Tibial artery (tissue), 4 donors: ENCODE results near the gene RPL13.

Experiments
- DNase-seq, 2 donors: peaks; one replicate each; pipeline ENCODE4 v3.0.0-alpha.2; 2019
- H3K27ac ChIP-seq, 2 donors: fragments of 200-600 bp; sonication (generic) in 1 of 2; 1 replicate in 1 of 2; 2 replicates in 1 of 2; pipeline ENCODE4 v1.5.1; 2018 to 2019; ENCODE audit warnings: mild to moderate bottlenecking in 1 of 2
- H3K27me3 ChIP-seq, 2 donors: fragments of 200-600 bp; sonication (generic) in 1 of 2; one replicate each; pipeline versions ENCODE4 v1.5.1 to v1.6.0; 2016 to 2019
- H3K36me3 ChIP-seq, 3 donors: fragments of 200-600 bp; sonication (generic) in 2 of 3; one replicate each; pipeline ENCODE4 v1.5.1; 2016 to 2019; ENCODE audit warnings: mild to moderate bottlenecking in 2 of 3
- H3K4me1 ChIP-seq, 4 donors: fragments of 200-600 bp; sonication (generic) in 2 of 4; 1 replicate in 3 of 4; 2 replicates in 1 of 4; pipeline ENCODE4 v1.5.1; 2016 to 2019
- H3K4me3 ChIP-seq, 2 donors: fragments of 200-600 bp; sonication (generic) in 1 of 2; 1 replicate in 1 of 2; 2 replicates in 1 of 2; pipeline ENCODE4 v1.5.1; 2018 to 2019; ENCODE audit warnings: mild to moderate bottlenecking in 2 of 2
- H3K9me3 ChIP-seq, 3 donors: fragments of 200-600 bp; sonication (generic) in 1 of 3; one replicate each; pipeline ENCODE4 v1.5.1; 2016 to 2019
- CTCF ChIP-seq, 2 experiments: fragments of 200-600 bp in 1 of 2; fragments of 450-650 bp in 1 of 2; IDR thresholded peaks; one replicate each; pipeline ENCODE4 v1.5.1; 2017 to 2019; ENCODE audit warnings: antibody characterized with exemption in 2 of 2, mild to moderate bottlenecking in 1 of 2, moderate library complexity in 1 of 2
- intact Hi-C: fragments of 100-400 bp; cut with DNase I; formaldehyde crosslinking; loops from one replicate; pipeline ENCODE4 v1.15.0; 2023; ENCODE audit warnings: low total_unique reads

The RPL13 gene

DNA sequence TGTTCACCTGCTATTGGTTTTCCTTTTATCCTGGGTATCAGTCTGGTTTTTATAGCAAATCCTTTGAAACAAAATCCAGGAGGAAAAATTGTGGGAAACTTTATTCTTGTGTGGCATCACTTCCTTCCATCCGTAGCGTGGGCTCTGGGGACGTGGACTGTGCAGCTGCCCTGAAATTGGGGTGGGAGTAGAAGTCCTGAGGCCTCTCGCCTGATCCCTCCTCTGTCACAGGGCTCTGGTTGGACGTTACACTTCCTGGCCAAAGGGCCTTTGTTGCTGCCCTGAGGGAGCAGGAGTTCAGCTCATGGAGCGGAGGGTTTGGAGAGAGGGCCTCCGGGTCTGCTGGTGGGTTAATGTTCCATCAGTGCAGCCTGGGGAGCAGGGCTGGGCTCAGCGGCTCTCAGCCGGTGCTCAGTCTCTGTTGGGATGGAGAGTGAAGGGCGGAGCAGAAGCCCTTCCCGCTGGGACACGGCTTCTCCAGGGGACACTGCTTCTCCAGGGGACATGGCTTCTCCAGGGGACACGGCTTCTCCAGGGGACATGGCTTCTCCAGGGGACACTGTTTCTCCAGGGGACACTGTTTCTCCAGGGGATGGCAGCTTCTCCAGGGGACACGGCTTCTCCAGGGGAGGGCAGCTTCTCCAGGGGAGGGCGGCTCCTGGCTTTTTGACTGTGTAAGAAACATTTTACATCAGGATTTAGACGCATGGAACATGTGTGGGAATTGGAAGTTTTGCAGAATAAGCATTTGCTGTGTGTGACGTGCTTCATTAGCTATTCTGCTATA, 15.2 kb upstream of the RPL13 start:
- Histone ChIP-seq H3K9me3 (no peaks in the 10 kb centered on the region), H3K4me3 (no peak overlapping the region), H3K36me3 (peaks cover 52 to 100% (median 83%) of the 10 kb centered on the region in 3 donors), H3K4me1 (no peaks in the 10 kb centered on the region), H3K27me3 (no peaks in the 10 kb centered on the region), H3K27ac (no peak overlapping the region)
- TF ChIP-seq CTCF (IDR thresholded peaks at IDR 0.05): no peak
- intact Hi-C loops: no loop called here
- DNase-seq: no peak

DNA sequence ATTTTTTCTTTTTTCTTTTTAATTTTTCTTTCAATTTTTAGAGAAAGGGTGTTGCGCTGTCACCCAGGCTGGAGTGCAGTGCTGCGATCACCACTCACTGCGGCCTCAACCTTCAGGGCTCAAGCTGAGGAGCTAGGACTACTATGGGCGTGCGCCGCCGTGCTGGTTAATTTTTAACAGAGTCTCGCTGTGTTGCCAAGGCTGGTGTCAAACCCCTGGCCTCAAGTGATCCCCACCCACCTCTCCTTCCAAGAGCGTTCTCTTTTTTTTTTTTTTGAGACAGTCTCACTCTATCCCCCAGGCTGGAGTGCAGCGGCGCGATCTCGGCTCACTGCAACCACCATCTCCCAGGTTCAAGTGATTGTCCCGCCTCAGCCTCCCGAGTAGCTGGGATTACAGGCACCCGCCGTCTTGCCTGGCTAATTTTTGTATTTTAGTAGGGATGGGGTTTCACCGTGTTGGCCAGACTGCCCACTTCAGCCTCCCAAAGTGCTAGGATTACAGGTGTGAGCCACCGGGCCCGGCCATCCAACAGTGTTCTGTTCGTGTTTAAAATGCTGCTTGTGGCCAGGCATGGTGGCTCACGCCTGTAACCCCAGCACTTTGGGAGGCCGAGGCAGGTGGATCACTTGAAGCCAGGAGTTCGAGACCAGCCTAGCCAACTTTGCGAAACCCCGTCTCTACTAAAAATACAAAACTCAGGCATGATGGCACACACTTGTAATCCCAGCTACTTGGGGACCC, 14.5 kb upstream of the RPL13 start:
- H3K27me3 ChIP-seq: no peaks in the 10 kb centered on the region
- no peak overlapping the region for H3K4me3 ChIP-seq
- no peak for DNase-seq
- peaks cover 58 to 100% (median 85%) of the 10 kb centered on the region in 3 donors for H3K36me3 ChIP-seq
- no peak for TF ChIP-seq CTCF (IDR thresholded peaks at IDR 0.05)
- no peaks in the 10 kb centered on the region for H3K4me1 ChIP-seq
- no peaks in the 10 kb centered on the region for H3K9me3 ChIP-seq
- intact Hi-C loops: no loop called here
- H3K27ac ChIP-seq: no peak overlapping the region

- no peak for DNase-seq
- intact Hi-C loops: no loop called here
- no peak overlapping the region for H3K27ac ChIP-seq
Observed at GRCh38 chr16:89546781-89547180, 13.7 kb upstream of the RPL13 start.

DNA sequence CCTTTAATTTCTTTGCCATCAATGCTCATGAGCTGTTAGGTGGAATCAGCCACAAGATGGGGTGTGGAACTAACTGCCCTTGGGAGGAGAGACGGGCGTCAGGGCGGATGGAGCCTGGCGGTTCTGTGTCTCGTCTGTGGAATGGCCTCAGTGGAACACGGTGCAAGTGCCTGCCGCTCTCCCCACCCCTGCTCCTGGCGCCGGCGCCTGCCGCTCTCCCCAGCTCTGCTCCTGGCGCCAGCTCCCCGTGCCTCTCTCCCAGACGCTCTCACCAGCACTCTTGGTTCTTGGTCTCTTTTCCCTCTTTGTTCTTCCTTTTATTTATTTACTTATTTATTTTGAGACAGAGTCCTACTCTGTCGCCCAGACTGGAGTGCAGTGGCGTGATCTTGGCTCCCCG, 13.2 kb upstream of the RPL13 start:
- no peak for TF ChIP-seq CTCF (IDR thresholded peaks at IDR 0.05)
- DNase-seq: no peak
- no peak overlapping the region for H3K4me3 ChIP-seq
- no peak overlapping the region for H3K27ac ChIP-seq
- H3K27me3 ChIP-seq: no peaks in the 10 kb centered on the region
- H3K9me3 ChIP-seq: no peaks in the 10 kb centered on the region
- no peaks in the 10 kb centered on the region for H3K4me1 ChIP-seq
- H3K36me3 ChIP-seq: peaks cover 53 to 100% (median 84%) of the 10 kb centered on the region in 3 donors
- intact Hi-C loops: no loop called here

More at GRCh38 chr16:89546781-89547180, 13.7 kb upstream of the RPL13 start:
- H3K36me3 ChIP-seq: peaks cover 57 to 100% (median 85%) of the 10 kb centered on the region in 3 donors
- no peak for TF ChIP-seq CTCF (IDR thresholded peaks at IDR 0.05)
- no peaks in the 10 kb centered on the region for H3K27me3 ChIP-seq
- H3K4me1 ChIP-seq: no peaks in the 10 kb centered on the region
- H3K4me3 ChIP-seq: no peak overlapping the region
- H3K9me3 ChIP-seq: no peaks in the 10 kb centered on the region

- DNase-seq: no peak
- no peak for TF ChIP-seq CTCF (IDR thresholded peaks at IDR 0.05)
- Histone ChIP-seq H3K9me3 (no peaks in the 10 kb centered on the region), H3K36me3 (peaks cover 55 to 100% (median 86%) of the 10 kb centered on the region in 3 donors), H3K4me3 (no peak overlapping the region), H3K27ac (no peak overlapping the region), H3K4me1 (no peaks in the 10 kb centered on the region), H3K27me3 (no peaks in the 10 kb centered on the region)
- intact Hi-C loops: no loop called here
Observed at GRCh38 chr16:89547860-89548259, 12.6 kb upstream of the RPL13 start.
